ENCODE results near the gene TTC39C.

The TTC39C gene

GRCh38 chr18:24014062-24014985 is at the start of gene TTC39C:
TTC39C (plus strand) TSS chr18:24014754; CDS start chr18:24014872, 118 bp downstream.
- peak; percentile 78 for DNase-seq (ENCODE audit: low read depth)

DNA sequence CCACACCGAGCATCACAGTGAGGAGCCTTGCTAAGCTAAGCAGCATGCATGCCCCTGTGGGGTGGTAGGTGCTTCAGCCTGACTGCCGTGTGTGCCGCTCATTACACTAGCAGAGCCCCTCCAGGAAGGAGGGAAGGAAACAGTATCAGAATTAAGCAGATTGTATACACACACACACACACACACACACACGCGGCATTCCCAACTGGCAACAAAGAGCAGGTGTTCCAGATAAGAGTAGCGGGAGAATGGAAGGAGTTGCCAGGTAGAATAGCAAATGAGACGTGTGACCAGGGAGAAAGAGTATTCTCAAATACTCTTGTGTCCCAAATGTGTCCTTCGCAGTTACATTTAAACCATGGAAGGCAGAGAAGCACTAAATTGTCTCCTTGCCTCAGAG is 47.6 kb upstream of the TTC39C start:
- no peak for DNase-seq (ENCODE audit: low read depth)

DNA sequence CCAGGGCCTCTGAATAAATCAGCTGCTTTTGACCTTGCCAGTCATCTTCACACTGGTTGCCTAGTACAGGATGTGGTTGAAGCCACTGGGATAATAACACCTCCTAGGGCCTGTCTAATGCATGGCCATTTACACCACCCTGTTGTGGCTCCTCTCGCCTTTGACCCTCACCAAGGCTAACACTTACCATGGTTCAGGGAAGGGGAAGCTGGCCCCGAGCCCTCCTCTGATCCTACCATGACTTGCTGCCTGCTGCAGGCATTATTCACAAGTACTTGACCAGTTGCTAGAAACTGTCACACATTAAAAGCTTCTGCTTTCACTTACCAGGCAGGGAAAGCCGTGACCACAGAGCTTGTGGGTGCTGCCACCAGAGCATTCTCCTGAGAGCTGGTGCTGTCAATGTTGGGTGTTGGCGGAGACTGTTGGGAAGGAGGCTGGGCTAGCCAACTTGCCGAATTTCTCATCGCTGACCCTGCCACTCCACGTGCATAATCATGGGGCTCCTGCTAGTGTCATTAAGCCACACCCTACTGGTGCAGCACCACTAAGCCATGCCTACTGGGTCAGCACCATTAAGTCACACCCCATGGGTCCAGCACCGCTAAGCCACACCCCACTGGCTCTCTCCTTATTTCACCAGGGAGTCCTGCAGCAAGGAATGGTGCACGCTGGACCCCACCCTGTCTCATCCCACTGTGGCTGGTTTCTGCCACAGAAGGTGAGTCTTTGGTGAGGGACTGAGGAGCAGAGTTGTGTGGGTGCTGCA is 47.0 kb upstream of the TTC39C start:
- no peak for DNase-seq (ENCODE audit: low read depth)

DNA sequence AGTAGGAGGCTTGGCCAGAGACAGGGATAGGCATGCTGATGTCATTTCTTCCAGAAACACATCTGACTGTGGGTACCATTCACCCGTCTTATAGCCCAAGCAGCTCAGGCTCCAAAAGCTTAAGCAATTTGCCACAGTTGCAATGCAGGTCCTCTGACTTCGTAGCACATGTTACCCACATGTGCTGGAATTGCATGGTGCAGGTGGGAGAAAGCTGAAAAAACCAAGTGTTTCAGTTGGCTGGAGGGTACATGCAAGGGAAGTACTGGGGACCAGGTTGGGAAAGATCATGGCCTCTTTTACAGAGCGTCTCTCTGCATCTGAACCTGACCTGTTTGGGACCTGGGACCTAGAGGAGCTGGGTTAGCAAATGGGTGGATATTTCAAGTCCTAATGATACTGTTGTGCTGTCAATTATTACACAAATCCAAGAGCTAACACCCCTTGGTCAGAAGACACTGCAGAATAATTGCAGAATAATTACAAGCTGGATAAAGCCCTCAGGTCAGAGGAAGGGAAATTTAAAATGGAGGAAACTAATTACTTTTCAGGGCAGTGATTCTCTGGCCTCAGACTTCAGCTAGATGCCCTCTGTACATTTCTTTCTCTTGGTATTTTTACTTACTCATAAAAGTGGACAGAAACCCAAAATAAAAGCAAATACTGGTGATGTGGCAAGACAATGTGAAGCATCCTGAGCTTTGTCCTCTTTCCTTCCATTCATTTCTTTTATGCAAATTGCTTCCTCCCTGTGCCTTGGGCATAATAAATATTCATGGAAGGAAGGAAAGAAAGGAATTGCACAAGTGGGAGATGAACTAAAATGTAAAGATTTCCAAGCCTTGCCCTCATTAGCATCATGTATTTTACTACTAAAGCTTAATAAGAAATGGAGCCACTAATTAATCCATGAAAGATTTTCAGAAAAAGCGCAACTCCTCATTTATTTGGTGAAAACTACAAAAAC is 45.6 kb upstream of the TTC39C start:
- no peak for DNase-seq (ENCODE audit: low read depth)

DNA sequence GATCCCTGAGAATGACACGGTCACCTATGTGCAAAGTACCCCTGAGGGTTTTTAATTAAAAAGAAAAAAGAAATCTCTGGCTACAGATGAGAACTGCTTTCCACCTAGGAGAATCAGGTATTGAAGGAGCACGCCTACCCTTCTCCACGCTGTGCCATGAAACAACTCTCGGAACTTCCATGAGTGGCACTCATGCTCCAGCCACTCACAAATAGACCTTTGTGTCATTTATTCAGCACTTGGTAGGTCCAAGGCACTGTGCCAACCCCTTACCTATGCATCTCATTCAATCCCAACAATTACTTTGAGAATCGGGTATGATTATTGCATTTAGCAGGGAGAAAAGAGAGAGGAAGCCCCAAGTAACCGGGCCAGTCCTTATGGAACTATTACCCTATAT is 44.9 kb upstream of the TTC39C start:
- no peak for DNase-seq (ENCODE audit: low read depth)

GRCh38 chr18:23970161-23971096 is 44.1 kb upstream of the TTC39C start:
- DNase-seq (ENCODE audit: low read depth): peak; percentile 33

- no peak for DNase-seq (ENCODE audit: low read depth)
Observed at GRCh38 chr18:23971097-23971440, 43.5 kb upstream of the TTC39C start.

DNA sequence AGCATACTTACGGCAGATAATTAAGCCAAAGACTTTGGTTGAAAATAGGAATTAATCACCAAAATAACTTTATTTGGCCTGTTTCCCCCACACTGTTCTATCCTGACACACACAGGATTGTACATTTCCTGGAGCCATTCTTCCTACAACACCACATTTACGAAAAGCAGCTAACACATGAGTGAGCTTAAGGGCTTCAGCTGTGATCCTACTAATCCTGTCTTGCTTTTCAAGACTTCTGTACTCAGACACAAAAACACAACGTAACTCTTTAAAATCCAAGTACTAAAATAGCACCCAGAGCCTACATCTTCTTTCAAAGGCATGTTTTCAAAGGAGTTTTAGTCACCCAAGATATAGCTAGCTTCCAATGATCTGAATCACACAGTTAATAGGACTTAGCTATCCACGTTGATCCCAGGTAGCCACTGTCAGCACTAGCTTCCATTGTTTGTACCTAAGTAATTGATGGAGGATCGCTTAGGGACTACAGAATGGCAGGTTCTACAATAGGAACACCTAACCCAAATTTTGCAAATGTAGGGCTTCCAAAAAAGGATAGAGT is 42.8 kb upstream of the TTC39C start:
- no peak for DNase-seq (ENCODE audit: low read depth)

DNA sequence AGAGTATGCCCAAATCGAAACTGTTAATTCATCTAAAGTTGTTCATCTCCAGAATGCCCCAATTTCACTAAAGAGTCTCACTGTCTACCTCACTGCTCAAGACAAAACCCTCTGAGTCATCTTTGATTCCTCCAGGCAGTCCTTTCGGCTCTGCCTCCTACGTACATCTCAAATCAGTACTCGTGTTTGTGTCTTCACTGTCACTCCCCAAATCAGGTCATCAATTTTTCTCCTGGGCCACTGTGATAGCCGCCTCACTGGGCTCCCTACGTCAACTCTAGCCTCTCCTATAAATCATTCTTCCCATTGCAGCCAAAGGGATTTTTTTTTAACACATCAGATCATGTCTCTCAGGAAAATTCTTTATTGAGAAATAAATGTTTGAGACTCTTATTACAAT is 42.1 kb upstream of the TTC39C start:
- no peak for DNase-seq (ENCODE audit: low read depth)

DNA sequence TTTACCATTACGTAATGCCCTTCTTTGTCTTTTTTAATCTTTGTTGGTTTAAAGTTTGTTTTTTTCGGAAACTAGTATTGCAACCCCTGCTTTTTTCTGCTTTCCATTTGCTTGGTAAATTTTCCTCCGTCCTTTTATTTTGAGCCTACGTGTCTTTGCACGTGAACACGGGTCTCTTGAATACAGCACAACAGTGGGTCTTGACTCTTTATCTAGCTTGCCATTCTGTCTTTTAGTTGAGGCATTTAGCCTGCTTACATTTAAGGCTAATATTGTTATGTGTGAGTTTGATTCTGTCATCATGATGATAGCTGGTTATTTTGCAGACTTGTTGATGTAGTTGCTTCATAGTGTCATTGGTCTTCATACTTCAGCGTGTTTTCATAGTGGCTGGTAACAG is 37.5 kb upstream of the TTC39C start:
- DNase-seq (ENCODE audit: low read depth): no peak

- DNase-seq (ENCODE audit: low read depth): no peak
Observed at GRCh38 chr18:23977719-23978483, 36.7 kb upstream of the TTC39C start.

GRCh38 chr18:23981369-23981980 is 33.1 kb upstream of the TTC39C start:
- no peak for DNase-seq (ENCODE audit: low read depth)

DNA sequence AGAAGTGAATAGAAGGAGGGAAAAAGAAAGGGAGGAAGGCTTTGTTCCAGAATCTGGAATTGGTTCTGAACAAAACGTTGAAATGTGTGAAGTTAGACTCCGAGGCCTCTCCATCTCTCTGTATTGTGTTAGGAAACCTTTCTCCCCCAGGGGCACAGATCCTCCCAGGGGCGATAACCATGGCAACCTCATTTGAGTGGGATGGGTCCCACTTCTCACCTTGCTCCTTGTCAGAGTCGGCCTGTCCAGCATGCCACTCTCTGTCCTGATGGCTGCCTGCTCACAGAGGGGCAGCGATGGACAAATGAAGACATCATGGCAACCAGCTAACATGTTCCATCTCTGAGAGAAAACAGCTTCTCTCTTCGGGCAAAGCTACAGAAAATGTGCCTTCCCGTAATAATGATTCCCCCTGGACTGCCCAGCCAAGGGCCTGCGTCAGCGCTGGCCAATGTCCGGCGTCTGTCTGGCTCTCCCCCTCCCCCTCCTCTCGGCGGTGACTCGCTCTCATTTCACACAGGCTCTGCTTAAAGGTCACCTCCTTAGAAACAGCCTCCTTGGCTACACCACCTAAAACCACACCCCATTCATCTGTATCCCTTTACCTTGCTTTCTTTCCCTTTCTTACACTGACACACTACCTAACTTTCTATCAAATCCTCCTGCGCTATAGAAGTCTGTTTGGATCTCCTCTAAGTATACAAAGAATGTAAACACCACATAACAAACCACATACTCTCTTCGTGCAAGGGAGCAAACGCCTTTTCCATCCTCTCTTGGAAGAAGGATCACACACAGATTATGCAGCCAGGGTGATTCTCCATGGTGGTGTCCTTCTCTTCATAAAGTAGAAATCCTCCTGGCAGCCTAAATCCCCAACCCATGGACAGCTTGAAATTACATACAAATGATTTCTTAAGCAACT is 32.1 kb upstream of the TTC39C start:
- DNase-seq (ENCODE audit: low read depth): no peak

DNA sequence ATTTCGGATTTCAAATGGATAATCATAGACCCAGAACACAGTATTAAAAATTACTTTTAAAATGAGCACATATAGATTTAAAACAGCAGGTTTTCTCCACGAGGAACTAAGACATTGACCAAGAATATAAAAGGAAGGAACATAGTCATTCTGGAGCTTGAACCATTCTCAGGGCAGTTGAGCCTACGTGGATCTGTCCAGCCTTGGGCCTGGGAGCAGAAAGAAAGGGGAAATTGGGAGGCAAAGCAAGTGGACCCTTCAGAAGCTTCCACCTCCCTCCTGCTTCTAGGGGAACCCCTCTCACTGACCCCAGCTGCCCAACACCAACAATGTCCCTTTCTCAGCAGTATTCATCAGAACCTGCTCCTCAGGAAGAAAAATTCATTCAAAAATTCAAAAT is 31.4 kb upstream of the TTC39C start:
- no peak for DNase-seq (ENCODE audit: low read depth)

GRCh38 chr18:23986600-23987359 is 27.8 kb upstream of the TTC39C start:
- DNase-seq (ENCODE audit: low read depth): no peak

DNA sequence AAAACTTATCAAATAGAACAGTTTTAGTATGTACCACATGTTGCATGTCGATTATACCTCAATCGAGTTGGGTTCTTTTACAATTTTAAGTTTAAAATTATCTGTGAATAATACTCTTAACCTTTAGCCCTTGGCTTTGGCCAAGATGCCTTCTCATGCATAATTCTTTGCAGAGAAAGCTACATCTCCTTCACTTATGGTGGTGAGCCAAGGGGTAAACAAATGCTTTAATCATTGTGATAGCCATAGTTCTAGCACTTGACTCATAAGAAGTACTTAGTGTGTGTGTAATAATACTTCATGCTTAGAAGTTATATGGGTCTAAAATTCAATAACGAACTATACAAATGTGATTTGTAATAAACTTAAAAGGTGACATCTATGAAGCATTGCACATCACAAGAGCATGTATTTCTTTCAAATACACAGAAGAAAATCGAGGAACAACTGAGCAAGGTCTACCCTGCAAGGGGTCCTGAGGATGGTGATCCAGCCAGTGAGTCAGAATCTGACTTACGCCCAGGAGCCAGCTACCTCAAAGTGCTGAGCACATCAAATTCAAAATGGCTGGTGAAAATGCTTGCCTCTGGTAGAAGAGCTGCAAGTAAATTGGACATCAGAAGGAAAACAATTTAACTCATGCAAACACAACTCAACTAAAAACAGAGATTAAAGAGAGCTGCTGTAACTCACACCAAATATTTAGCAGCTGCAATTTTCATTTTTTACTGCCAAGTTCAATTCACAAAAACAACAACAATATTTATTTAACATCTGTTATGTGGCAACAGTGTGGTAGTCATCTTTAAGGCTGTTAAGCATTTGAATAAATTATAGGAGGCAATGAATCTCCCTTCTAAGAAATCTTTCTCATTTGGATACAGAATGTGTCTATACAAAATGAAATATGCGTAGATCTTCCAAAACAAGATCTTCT is 23.8 kb upstream of the TTC39C start:
- DNase-seq (ENCODE audit: low read depth): no peak

Data from stimulated activated CD8-positive, alpha-beta memory T cell treated with anti-CD3 and anti-CD28 coated beads, Interleukin-4, amount 100 ng/mL, for 24 hours (primary cell).